T-helper 1 cell treated with Interleukin-12 subunit alpha and Interleukin-12 subunit beta and Interleukin-4 antibody, amounts not matched to agents 30 ng/mL and 1 ng/mL, for 36 hours (primary cell): ENCODE measurements around the gene KCNJ2. TPM values are rescaled to one million over a fixed set of nuclear protein-coding genes. Genes with fewer than 3 reads are reported as not detected.

Source experiments
- intact Hi-C: fragments of 100-400 bp; cut with micrococcal nuclease; formaldehyde crosslinking; loops from one replicate; pipeline ENCODE4 v1.15.1; 2024
- total RNA-seq: library from RNA; stranded (reverse); gene quantifications from 2 replicates; pipeline ENCODE4 v1.2.3, GENCODE V29; 2022

Gene KCNJ2
- total RNA-seq, 1 donor from 2014 or later = not detected

DNA sequence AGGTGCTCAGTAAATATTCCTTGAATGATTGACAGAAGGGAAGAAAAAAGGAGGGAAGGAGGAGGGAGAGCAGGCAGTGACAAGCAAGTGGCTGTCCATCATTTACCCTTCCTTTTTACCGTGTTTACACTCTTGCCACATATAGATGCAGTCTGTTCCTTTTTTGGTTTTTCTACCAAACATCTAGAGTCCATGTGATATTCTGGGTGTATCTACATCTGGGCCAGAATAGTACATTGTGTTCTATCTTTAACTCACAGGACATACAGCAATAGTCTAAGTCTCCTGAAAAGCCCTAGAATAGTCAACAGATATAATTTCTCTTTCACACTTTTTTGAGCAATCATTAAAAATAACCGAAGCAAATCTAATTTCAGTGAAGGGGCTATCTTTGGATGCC, 33.5 kb downstream of the KCNJ2 start:
- intact Hi-C loops = no loop called here

DNA sequence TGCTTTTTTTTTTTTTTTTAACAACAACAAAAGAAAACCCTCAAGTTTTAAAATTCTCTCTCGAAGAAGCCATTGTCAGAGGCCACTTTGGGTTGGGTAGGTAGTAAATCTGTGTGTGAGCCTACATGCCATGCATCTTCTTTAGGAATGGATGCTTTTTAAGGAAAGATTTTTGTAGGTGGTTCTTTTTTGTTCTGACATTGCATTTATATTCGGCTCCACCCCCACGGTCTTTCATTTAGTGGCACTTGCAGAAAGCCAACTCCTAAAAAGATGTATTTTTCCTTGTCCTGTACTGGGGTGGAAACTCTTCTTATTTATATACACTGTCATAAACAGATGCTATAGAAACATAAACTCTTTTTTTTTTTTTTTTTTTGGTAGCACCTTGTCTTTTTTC, 35.1 kb downstream of the KCNJ2 start:
- intact Hi-C loops = no loop called here

DNA sequence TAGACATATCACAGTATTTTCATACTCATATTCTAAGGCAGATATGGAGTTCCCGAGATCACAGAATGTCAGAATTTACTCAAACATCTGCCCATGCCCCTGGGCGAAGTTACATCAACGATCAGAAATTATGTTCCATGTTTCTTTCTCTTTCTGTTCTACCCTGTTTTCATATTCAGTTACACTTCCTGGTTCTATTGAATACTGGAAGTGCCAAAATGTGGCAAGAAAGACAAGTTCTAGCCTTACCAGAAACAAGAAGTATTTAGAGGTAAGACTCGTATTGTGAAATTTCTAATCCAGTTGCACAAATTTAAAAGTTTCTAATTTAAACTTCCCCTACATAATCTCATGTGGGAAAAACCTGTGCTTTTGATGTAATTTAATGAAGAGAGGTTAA, 36.1 kb downstream of the KCNJ2 start:
- intact Hi-C loops = no loop called here

DNA sequence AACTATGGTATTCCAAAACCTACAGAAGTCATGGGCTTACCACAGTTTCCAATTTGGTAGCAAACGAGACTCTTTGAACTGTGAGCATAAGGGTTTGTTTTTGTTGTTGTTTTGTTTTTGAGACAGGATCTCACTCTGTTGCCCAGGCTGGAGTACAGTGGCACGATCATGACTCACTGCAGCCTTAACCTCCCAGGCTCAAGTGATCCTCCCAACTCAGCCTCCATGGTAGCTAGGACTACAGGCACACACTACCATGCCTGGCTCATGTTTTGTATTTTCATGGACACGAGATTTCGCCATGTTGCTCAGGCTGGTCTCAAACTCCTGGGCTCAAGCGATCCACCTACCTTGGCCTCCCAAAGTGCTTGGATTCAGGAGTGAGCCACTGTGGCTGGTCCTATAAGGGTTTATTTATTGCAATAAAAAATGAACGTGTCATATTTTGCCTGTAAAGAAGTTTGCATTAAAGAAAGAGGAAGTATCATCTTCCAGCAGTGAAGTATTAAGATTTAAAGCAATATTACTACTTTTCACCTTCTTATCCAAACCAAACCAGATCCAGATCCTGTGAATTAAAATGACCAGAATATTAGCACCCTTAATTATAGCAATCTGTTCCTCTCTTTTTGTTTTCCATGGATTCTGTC, 37.2 kb downstream of the KCNJ2 start:
- intact Hi-C loops = no loop called here

DNA sequence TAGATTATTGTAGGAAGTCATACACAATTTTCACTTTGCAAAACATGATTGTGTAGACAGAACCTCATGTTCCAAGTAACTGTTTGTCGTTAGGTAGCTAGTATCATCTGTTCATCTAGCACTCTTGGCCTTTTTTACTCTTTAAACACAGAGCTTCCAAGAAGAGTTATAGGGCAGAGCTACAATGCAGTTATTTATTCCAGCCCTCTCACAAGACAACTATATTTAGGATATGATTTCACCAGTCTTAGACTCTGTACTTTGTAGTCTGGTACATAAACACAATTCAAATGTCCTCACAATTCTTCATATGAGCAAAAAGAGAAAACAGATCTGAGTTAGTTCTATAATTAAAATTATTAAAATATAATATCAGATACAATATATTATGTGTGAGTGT, 37.9 kb downstream of the KCNJ2 start:
- intact Hi-C loops = no loop called here

DNA sequence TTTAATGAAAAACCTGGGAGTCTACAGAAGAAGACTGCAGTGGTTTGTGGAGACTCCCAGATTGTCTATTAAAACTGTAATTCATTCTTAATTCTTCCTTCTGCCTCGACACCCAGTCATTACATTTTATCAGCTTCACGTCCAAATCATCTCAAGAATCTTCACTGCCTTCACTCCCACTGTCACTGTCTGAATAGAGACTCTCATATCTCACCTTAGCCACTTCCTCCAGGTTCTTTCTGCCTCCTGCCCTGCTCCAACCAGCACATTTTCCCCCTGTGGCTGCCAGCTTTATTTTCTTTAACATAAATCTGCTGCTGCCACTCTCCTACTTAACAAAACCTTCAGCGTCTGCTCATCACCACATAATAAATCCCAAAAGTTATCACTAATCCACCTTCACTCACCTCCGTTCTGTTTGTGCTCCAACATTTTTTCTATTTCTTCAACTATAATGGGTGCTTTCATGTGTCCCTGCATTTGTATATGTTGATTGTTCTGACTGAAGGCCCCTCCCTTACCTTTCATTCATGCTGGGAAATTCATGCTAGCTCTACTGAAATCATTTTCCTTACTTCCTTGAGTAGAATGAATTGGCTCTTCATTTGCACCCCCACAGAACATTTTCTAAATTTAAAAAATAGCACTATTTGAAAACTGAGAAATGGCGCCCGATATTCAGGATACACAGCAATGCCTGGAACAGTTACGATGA, 38.9 kb downstream of the KCNJ2 start:
- intact Hi-C loops = no loop called here

DNA sequence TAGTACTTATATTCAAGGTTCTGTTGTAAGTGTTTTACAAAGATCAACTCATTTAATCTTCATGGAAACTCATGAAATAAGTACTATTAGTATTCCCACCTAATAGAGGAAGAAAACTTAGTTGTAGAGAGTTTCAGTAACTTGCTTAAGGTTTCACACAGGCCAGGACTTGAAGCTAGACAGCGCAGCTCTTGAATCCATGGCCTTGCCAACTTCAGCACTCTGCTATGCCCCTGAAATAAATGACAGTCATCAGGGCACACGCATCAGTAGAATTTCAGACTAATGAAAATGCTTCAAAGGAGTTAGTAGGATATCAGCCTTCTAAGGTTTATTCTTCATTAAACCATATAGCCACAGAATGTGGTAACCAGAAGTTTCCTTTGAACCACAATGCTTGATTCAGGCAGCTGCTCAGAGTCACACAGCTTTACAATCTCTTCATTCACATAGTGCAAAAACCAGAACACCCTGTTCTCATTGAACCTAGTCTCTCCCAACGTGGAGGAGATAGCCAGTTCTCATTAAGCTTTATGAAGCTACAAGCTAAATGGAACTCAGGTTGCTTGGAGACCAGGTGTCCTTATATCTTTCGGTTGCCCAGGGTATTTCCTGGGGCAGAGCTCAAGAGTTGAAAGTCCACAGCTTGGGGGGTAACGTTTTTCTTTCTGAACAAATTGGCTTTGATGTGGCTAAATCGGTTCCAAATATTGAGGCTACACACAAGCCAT, 39.7 kb downstream of the KCNJ2 start:
- intact Hi-C loops = no loop called here

DNA sequence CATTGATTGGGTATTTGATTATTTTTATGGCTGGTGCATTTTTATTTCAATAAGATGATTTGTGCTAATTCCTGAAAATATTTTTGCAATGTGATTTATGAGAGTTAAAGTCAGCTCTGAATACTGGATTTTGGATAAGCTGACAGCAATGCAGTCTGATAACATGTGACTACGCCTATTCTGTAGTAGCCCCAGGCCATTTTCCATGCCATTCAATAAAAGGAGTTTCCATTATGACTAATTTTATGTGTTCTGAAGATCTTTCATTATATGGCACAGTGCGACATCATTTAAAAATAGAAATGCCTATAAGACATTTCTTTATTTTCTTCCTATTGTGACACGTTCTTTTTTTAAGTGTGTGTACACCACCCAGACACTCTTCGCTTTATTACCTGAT, 46.3 kb downstream of the KCNJ2 start:
- intact Hi-C loops = loop anchor here (10.0 kb wide), 1 partner anchor 141 kb away; the partner anchor contains the start of gene KCNJ16

DNA sequence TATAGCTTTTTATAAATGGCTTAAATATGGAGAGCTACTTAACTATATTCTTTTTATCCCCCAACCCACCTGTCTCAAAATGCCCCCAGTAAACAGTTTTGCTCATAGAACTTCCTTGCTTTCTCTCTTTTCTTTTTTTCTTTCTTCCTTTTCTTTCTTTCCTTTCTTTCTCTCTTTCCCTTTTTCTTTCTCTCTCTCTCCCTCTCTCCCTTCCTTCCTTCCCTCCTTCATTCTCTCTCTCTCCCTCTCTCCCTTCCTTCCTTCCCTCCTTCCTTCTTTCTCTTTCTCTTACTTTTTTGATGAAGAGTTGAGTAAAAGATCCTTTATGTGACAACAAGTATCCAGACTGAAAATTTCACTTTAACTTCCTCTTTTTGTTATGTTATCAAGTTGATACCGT, 48.2 kb downstream of the KCNJ2 start:
- intact Hi-C loops = loop anchor here (10.0 kb wide), 1 partner anchor 143 kb away; the partner anchor contains the start of gene KCNJ16

DNA sequence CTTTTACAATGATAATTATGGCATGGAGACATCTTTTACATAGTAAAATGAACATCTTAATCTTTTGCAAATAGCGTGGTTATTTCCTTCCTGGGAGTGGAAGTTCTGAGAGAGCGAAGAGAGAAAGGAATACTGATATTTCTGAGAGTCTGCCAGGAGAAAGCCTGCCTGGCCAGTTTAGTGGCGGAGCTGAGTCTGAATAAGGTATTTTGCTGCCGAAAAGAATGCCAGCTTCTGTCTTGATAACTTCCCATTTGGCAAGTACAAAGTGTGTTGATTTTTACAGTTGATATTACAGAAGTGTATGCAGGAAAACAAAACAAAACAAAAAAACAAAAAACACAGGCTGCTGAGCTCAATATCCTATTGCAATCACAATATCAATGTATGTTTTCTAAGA, 55.9 kb downstream of the KCNJ2 start:
- intact Hi-C loops = no loop called here

Other genes starting within 250 kb of the KCNJ2 start
- gene KCNJ16, start 94.3 kb upstream of the KCNJ2 start, total RNA-seq = not detected in 2 replicates